Stimulated activated CD4-positive, alpha-beta T cell treated with anti-CD3 and anti-CD28 coated beads, Interleukin-4, amount 100 ng/mL, for 4 hours (primary cell): Measurements from ENCODE around the gene TMEM86B.

ENCODE experiments used
- DNase-seq, 2 experiments: peaks; one replicate each; pipeline ENCODE4 v3.0.0-alpha.2; 2020

TMEM86B gene

GRCh38 chr19:55256562-55257460 lies 28.2 kb upstream of the TMEM86B start:
- DNase-seq: no peak

GRCh38 chr19:55255618-55256423 lies 27.3 kb upstream of the TMEM86B start:
- DNase-seq: peak; percentile 55 to 58

GRCh38 chr19:55254625-55254977 lies 26.0 kb upstream of the TMEM86B start:
- no peak for DNase-seq

GRCh38 chr19:55253842-55254624 lies 25.5 kb upstream of the TMEM86B start:
- peak; percentile 38 to 65 for DNase-seq

GRCh38 chr19:55252760-55253663 lies 24.4 kb upstream of the TMEM86B start:
- no peak for DNase-seq

- peak; percentile 29 to 61 for DNase-seq
These were observed 22.9 kb upstream of the TMEM86B start for GRCh38 chr19:55251341-55252081.

- DNase-seq: no peak
These were observed 21.9 kb upstream of the TMEM86B start for GRCh38 chr19:55250262-55251036.

- DNase-seq: no peak
These were observed 21.3 kb upstream of the TMEM86B start for GRCh38 chr19:55249841-55250240.

- DNase-seq: no peak
These were observed 20.1 kb upstream of the TMEM86B start for GRCh38 chr19:55248704-55249103.

GRCh38 chr19:55248166-55248675 lies 19.7 kb upstream of the TMEM86B start:
- no peak for DNase-seq

- no peak for DNase-seq
These were observed 19.1 kb upstream of the TMEM86B start for GRCh38 chr19:55247621-55248099.

- DNase-seq: no peak
These were observed 18.2 kb upstream of the TMEM86B start for GRCh38 chr19:55246462-55247451.

- no peak for DNase-seq
These were observed 16.8 kb upstream of the TMEM86B start for GRCh38 chr19:55245236-55245904.

- no peak for DNase-seq
These were observed 15.6 kb upstream of the TMEM86B start for GRCh38 chr19:55244004-55244680.

- no peak for DNase-seq
These were observed 14.0 kb upstream of the TMEM86B start for GRCh38 chr19:55242517-55242916.

GRCh38 chr19:55241935-55242464 lies 13.4 kb upstream of the TMEM86B start:
- DNase-seq: no peak
